GM10248 (cell line): ENCODE data around the gene SRSF4.

Experiments used
- CTCF ChIA-PET: fragments of 300-600 bp; sonication (Branson Sonifier 250); formaldehyde crosslinking; extraction: SDS; loops from one replicate; lab custom pipeline; 2021; ENCODE audit warnings: antibody characterized with exemption; lab: Yijun Ruan, JAX
- POLR2A ChIA-PET: fragments of 350-650 bp; sonication (Branson Sonifier 250); formaldehyde crosslinking; extraction: SDS; loops from one replicate; lab custom pipeline; 2020; ENCODE audit warnings: antibody characterized with exemption; lab: Yijun Ruan, JAX
- DNase-seq: peaks from one replicate; pipeline ENCODE4 v3.0.0; 2012; ENCODE audit errors: extremely low spot score
- TF ChIP-seq, protein P1 (sequence below): IDR thresholded peaks from 2 replicates; pipeline ENCODE4 v1.5.1; 2012; ENCODE audit warnings: mild to moderate bottlenecking, low read depth; ENCODE audit errors: extremely low read depth, missing control alignments, control extremely low read depth

Gene SRSF4

DNA sequence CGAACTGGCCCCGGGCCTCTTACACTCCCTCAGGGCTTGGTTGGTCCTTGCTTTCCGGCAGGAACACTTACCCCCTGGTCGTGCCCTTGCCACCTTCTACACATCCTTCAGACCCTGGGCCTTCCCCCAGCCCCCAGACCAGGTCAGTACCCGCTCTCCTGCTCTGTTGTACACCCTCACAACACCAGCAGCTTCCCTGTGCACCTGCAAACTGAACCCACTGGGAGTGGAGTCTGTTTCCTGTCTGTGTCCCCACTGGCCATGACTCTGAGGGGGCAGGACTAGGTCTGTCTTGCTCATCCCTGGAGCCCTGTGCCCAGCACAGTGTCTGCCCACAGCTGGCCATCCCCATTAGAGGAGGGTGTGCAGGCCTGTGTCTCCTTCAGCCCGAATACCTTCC is 55.9 kb downstream of the SRSF4 start:
- no peak for DNase-seq
- ChIA-PET POLR2A (no interaction called here), CTCF (no interaction called here)
- TF ChIP-seq, protein P1, sequence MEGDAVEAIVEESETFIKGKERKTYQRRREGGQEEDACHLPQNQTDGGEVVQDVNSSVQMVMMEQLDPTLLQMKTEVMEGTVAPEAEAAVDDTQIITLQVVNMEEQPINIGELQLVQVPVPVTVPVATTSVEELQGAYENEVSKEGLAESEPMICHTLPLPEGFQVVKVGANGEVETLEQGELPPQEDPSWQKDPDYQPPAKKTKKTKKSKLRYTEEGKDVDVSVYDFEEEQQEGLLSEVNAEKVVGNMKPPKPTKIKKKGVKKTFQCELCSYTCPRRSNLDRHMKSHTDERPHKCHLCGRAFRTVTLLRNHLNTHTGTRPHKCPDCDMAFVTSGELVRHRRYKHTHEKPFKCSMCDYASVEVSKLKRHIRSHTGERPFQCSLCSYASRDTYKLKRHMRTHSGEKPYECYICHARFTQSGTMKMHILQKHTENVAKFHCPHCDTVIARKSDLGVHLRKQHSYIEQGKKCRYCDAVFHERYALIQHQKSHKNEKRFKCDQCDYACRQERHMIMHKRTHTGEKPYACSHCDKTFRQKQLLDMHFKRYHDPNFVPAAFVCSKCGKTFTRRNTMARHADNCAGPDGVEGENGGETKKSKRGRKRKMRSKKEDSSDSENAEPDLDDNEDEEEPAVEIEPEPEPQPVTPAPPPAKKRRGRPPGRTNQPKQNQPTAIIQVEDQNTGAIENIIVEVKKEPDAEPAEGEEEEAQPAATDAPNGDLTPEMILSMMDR, result no peak

GRCh38 chr1:29125237-29125641 is 56.5 kb downstream of the SRSF4 start:
- TF ChIP-seq, protein P1, result no peak
- ChIA-PET CTCF (interaction anchor here (1.4 to 2.0 kb wide), 4 partner anchors 56 to 243 kb away, joined by 3 to 7 read pairs (median 5); partner anchors contain the start of gene SRSF4), POLR2A (no interaction called here)
- DNase-seq, result no peak

GRCh38 chr1:29124366-29125236 is 57.1 kb downstream of the SRSF4 start:
- TF ChIP-seq, protein P1, result no peak
- POLR2A ChIA-PET, result no interaction called here
- CTCF ChIA-PET, result interaction anchor here (1.0 to 2.0 kb wide), 6 partner anchors 12 to 247 kb away, joined by 3 to 7 read pairs (median 4); partner anchors contain the start of gene SRSF4
- peak; percentile 84 for DNase-seq

- no peak for DNase-seq
- POLR2A ChIA-PET, result no interaction called here
- TF ChIP-seq, protein P1, result no peak
Observed at GRCh38 chr1:29123887-29124365, 57.8 kb downstream of the SRSF4 start, which contains the start of gene TMEM200B. TMEM200B (minus strand) TSS chr1:29123903; CDS start chr1:29121828, 2,075 bp downstream.

GRCh38 chr1:29123053-29123886 is 58.4 kb downstream of the SRSF4 start:
- ChIA-PET CTCF (interaction anchor here (1.4 to 2.0 kb wide), 4 partner anchors 79 to 246 kb away, joined by 4 to 7 read pairs (median 6); no protein-coding TSS in a partner anchor), POLR2A (no interaction called here)
- TF ChIP-seq, protein P1, result no peak
- DNase-seq, result no peak

More at GRCh38 chr1:29123887-29124365, 57.8 kb downstream of the SRSF4 start, which contains the start of gene TMEM200B:
- CTCF ChIA-PET, result interaction anchor here (1.0 to 2.0 kb wide), 6 partner anchors 11 to 247 kb away, joined by 3 to 7 read pairs (median 4); partner anchors contain the start of gene SRSF4

DNA sequence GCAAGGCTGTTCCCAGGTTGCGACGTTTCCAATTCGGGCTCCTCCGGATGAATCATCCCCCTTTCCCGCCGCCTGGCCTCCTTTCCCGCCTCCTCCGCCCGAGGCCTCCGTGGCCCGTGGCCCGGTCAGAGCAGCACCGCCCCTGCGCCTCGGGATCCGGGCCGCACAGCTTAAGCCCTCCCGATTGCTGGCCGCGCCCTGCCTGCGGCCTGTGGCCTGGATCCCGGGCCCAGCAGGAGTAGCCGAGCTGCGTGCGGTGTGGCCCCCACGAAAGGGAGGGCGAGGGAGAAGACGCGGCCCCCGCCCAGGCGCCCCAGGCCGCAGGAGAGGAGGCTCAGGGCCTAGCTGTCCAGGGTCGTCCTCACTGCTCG is 59.0 kb downstream of the SRSF4 start:
- ChIA-PET POLR2A (no interaction called here), CTCF (interaction anchor here (1.1 to 2.4 kb wide), 2 partner anchors 20 to 241 kb away, joined by 3 to 7 read pairs; no protein-coding TSS in a partner anchor)
- TF ChIP-seq, protein P1, result no peak
- no peak for DNase-seq
